ENCODE measurements around the gene ITIH1. TPM values are rescaled to one million over a fixed set of nuclear protein-coding genes. Genes with fewer than 3 reads are reported as not detected.

ITIH1 gene
- total RNA-seq, 6 experiments from 2014 or later, result 376 to 1,846 (median 1,201) TPM

DNA sequence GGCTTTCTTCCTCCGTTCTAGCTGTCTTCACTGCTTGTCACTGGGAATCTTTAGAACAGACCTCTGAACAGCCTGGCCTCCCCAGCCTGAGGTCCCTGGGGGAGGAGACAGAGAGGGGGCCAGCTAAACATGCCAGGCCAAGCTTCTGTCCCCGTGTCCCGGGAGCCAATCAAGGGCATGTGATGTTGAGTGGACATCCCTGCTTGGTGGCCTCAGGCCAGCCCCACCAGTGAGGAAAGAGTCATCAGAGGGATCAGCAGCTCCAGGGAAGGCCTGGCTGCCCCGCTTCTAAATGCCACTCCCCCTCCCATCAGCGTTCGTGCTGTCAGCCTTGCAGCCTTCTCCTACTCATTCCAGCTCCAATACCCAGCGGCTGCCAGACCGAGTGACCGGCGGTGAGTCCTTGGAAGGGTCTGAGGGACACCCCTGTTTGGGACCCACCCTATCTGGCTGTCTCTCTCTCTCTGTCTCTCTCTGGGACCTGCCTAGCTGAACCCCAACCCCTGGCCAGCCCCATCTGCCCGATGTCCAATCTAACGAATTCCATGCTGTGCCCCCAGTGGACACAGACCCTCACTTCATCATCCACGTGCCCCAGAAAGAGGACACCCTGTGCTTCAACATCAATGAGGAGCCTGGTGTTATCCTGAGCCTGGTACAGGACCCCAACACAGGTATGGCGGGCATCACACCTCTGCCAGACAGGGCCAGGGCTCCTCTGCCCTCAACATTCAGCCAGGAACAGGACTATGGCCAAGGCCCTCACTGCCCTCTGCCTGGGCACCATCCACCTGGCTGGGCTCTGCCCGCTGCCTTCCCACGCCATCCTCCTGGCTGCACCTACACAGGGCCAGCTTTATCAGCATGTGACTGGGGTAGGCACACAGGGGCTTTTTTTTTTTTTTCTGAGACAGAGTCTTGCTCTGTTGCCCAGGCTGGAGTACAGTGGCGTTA is 10.6 kb downstream of the ITIH1 start:
- peak; percentile 12 to 60 (median 32) for ATAC-seq
- peak; percentile 69 to 90 (median 80) for DNase-seq
- peak overlapping the region in 1 of 3 donors; percentile 70 for H3K27ac ChIP-seq
- H3K9me3 ChIP-seq, result no peaks in the 10 kb centered on the region
- no peak for TF ChIP-seq POLR2A (IDR thresholded peaks at IDR 0.05)
- TF ChIP-seq, protein P1, sequence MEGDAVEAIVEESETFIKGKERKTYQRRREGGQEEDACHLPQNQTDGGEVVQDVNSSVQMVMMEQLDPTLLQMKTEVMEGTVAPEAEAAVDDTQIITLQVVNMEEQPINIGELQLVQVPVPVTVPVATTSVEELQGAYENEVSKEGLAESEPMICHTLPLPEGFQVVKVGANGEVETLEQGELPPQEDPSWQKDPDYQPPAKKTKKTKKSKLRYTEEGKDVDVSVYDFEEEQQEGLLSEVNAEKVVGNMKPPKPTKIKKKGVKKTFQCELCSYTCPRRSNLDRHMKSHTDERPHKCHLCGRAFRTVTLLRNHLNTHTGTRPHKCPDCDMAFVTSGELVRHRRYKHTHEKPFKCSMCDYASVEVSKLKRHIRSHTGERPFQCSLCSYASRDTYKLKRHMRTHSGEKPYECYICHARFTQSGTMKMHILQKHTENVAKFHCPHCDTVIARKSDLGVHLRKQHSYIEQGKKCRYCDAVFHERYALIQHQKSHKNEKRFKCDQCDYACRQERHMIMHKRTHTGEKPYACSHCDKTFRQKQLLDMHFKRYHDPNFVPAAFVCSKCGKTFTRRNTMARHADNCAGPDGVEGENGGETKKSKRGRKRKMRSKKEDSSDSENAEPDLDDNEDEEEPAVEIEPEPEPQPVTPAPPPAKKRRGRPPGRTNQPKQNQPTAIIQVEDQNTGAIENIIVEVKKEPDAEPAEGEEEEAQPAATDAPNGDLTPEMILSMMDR (IDR thresholded peaks at IDR 0.05), result no peak
- intact Hi-C loops (cut with DNase I), result no loop called here
- H3K36me3 ChIP-seq, result peaks cover 0 to 56% (median 25%) of the 10 kb centered on the region in 4 donors
- WGBS (ENCODE audit: insufficient coverage, low coverage, low lambda C conversion rate, missing lambda C conversion rate), result 30% methylated on average over 11 of the region's 17 CpGs
- H3K27me3 ChIP-seq, result no peaks in the 10 kb centered on the region
- peak overlapping the region in 1 of 3 donors; percentile 19 for H3K4me3 ChIP-seq
- peaks cover 0 to 76% (median 28%) of the 10 kb centered on the region in 4 donors for H3K4me1 ChIP-seq

DNA sequence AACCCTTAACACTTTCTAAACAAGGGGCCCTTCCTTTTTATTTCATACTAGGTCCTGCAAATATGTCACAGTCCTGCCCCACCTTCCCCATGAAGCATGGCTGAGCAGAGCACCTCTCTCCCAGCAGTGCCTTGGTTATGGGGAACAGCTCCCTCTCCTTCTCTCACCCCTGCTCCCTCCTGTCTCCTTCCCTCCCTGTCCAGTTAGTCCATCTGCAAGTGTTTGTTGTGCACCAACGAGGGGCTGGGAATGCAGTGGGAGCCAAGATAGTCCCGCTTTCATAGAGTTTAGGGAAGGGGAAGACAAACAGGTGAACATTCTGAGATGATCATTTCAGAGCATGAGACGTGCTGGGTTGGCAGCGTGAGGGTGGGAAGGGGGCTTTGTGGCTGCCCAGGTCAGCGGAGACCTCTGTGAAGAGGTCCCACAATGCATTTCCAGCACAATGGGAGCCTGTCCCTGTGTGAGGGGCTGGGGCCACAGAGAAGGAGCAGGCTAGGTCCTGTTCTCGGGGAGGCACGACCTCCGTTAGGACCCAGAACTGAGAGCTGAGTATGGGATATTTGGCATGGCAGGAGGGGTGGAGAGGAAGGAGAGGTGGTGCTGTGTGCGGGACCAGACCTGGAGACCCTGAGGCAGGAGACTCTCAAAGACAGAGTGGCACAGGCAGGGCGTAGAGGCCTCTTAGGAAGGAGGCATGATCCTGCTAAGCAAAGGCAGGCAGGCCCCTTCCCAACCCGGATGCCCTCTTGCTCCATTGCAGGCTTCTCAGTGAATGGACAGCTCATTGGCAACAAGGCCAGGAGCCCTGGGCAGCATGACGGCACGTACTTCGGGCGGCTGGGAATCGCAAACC is 11.7 kb downstream of the ITIH1 start:
- no peak for TF ChIP-seq POLR2A (IDR thresholded peaks at IDR 0.05)
- TF ChIP-seq, protein P1 (IDR thresholded peaks at IDR 0.05), result no peak
- intact Hi-C loops (cut with DNase I), result no loop called here
- Histone ChIP-seq H3K4me1 (peaks cover 2 to 85% (median 36%) of the 10 kb centered on the region in 4 donors), H3K27me3 (no peaks in the 10 kb centered on the region), H3K36me3 (peaks cover 0 to 44% (median 19%) of the 10 kb centered on the region in 4 donors), H3K4me3 (no peak overlapping the region), H3K9me3 (no peaks in the 10 kb centered on the region), H3K27ac (peak overlapping the region in 1 of 3 donors; percentile 70)
- ATAC-seq, result no peak
- DNase-seq, result peak in 2 of 3 donors; percentile 24 to 56
- 51% methylated on average over 7 of the region's 16 CpGs for WGBS (ENCODE audit: insufficient coverage, low coverage, low lambda C conversion rate, missing lambda C conversion rate)

DNA sequence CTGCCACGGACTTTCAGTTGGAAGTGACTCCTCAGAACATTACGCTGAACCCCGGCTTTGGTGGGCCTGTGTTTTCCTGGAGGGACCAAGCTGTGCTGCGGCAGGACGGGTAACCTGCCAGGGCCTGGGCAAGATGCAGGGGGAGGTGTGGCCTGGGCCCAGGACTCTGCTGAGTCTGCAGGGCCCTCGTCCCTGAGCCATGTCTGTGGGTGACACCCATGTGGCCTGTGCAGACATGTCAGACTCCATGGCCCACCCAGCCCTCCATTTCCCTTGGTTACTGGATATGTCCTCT is 12.3 kb downstream of the ITIH1 start:
- intact Hi-C loops (cut with DNase I), result no loop called here
- Histone ChIP-seq H3K36me3 (peaks cover 0 to 41% (median 17%) of the 10 kb centered on the region in 4 donors), H3K27me3 (no peaks in the 10 kb centered on the region), H3K9me3 (no peaks in the 10 kb centered on the region), H3K4me3 (no peak overlapping the region), H3K4me1 (peaks cover 2 to 87% (median 37%) of the 10 kb centered on the region in 4 donors), H3K27ac (no peak overlapping the region)
- DNase-seq (peak in 2 of 3 donors; percentile 25 to 49), ATAC-seq (no peak)
- no peak for TF ChIP-seq POLR2A (IDR thresholded peaks at IDR 0.05)
- TF ChIP-seq, protein P1 (IDR thresholded peaks at IDR 0.05), result no peak
- no CpG with 5 or more reads among the region's 6 CpGs for whole genome bisulfite sequencing (ENCODE audit: insufficient coverage, low coverage, low lambda C conversion rate, missing lambda C conversion rate)

- Histone ChIP-seq H3K27ac (no peak overlapping the region), H3K9me3 (no peaks in the 10 kb centered on the region), H3K27me3 (no peaks in the 10 kb centered on the region), H3K4me1 (peaks cover 2 to 81% (median 34%) of the 10 kb centered on the region in 4 donors), H3K36me3 (peaks cover 0 to 41% (median 17%) of the 10 kb centered on the region in 4 donors), H3K4me3 (no peak overlapping the region)
- no peak for TF ChIP-seq POLR2A (IDR thresholded peaks at IDR 0.05)
- TF ChIP-seq, protein P1 (IDR thresholded peaks at IDR 0.05), result no peak
- DNase-seq, result peak; percentile 1 to 46 (median 18)
- ATAC-seq, result no peak
- intact Hi-C loops (cut with DNase I), result no loop called here
- 58% methylated on average over 2 of the region's 7 CpGs for WGBS (ENCODE audit: insufficient coverage, low coverage, low lambda C conversion rate, missing lambda C conversion rate)
Observed at GRCh38 chr3:52790337-52790736, 12.9 kb downstream of the ITIH1 start.

Measured in right lobe of liver (tissue), 6 donors.